ENCODE data around the gene TMEM39B.
A peak's percentile ranks its signal among the peaks of the same experiment; 100 is the strongest.
"Not testable (repeated sequence)": the region's sequence is repeated elsewhere in the genome, so short reads cannot be mapped to it uniquely, and the experiment has no call there.

Gene TMEM39B

GRCh38 chr1:32113436-32113835, 40.7 kb downstream of the TMEM39B start:
- DNase-seq: not testable (repeated sequence)

- no peak for DNase-seq
Measured at GRCh38 chr1:32114420-32114819, 41.7 kb downstream of the TMEM39B start.

GRCh38 chr1:32115496-32115895, 42.8 kb downstream of the TMEM39B start:
- DNase-seq: no peak

GRCh38 chr1:32116531-32116930, 43.8 kb downstream of the TMEM39B start:
- DNase-seq: no peak

GRCh38 chr1:32122151-32122550, 49.4 kb downstream of the TMEM39B start:
- no peak for DNase-seq

- DNase-seq: not testable (repeated sequence)
Measured at GRCh38 chr1:32123361-32123760, 50.6 kb downstream of the TMEM39B start.

- DNase-seq: no peak
Measured at GRCh38 chr1:32125313-32125712, 52.6 kb downstream of the TMEM39B start.

- DNase-seq: no peak
Measured at GRCh38 chr1:32126770-32127169, 54.0 kb downstream of the TMEM39B start.

- DNase-seq: no peak
Measured at GRCh38 chr1:32127409-32128198, 54.9 kb downstream of the TMEM39B start.

GRCh38 chr1:32128479-32128878, 55.7 kb downstream of the TMEM39B start:
- no peak for DNase-seq

- no peak for DNase-seq
Measured at GRCh38 chr1:32128964-32129363, 56.2 kb downstream of the TMEM39B start.

GRCh38 chr1:32133950-32134280, 61.2 kb downstream of the TMEM39B start:
- DNase-seq: not testable (repeated sequence)

GRCh38 chr1:32137111-32137510, 64.4 kb downstream of the TMEM39B start:
- DNase-seq: no peak

GRCh38 chr1:32138965-32139364, 66.2 kb downstream of the TMEM39B start:
- DNase-seq: peak in 1 of 3 experiments; percentile 12

GRCh38 chr1:32142446-32143301, 69.9 kb downstream of the TMEM39B start:
- DNase-seq: peak in 2 of 3 experiments; percentile 36 to 82

- not testable (repeated sequence) for DNase-seq
Measured at GRCh38 chr1:32143302-32143695, 70.6 kb downstream of the TMEM39B start.

GRCh38 chr1:32144033-32144432, 71.3 kb downstream of the TMEM39B start:
- no peak for DNase-seq

- DNase-seq: not testable (repeated sequence)
Measured at GRCh38 chr1:32147799-32148198, 75.1 kb downstream of the TMEM39B start.

GRCh38 chr1:32150847-32151246, 78.1 kb downstream of the TMEM39B start:
- no peak for DNase-seq

GRCh38 chr1:32151319-32151787, 78.6 kb downstream of the TMEM39B start:
- DNase-seq: peak in 1 of 3 experiments; percentile 6
